ENCODE measurements around the gene BACE2.

- TF ChIP-seq ZBTB21 (CRISPR knock-in tag; IDR thresholded peaks at IDR 0.05) (no peak), E2F1 (CRISPR knock-in tag; IDR thresholded peaks at IDR 0.05) (no peak), ZNF263 (CRISPR knock-in tag; IDR thresholded peaks at IDR 0.05) (no peak), ZNF460 (CRISPR knock-in tag; IDR thresholded peaks at IDR 0.05; ENCODE audit: borderline replicate concordance) (no peak), HNF4G (IDR thresholded peaks at IDR 0.05; ENCODE audit: borderline replicate concordance, low read depth, low read length) (no peak), HNF4G (CRISPR knock-in tag; IDR thresholded peaks at IDR 0.05; ENCODE audit: borderline replicate concordance, low read depth) (no peak), ELF1 (CRISPR knock-in tag; IDR thresholded peaks at IDR 0.05) (no peak), GATAD2A (CRISPR knock-in tag; IDR thresholded peaks at IDR 0.05) (no peak), HDAC6 (IDR thresholded peaks at IDR 0.05; ENCODE audit: low read depth, low read length) (no peak), KLF6 (CRISPR knock-in tag; IDR thresholded peaks at IDR 0.05) (no peak), TCF12 (IDR thresholded peaks at IDR 0.05) (no peak), TCF12 (CRISPR knock-in tag; IDR thresholded peaks at IDR 0.05) (no peak), POLR2A (IDR thresholded peaks at IDR 0.05; ENCODE audit: insufficient read depth in 1 of 2, low read depth in 2 of 2, low read length in 2 of 2) (no peak), CBX1 (IDR thresholded peaks at IDR 0.05; ENCODE audit: low read depth) (no peak)
- TF ChIP-seq, protein P1, sequence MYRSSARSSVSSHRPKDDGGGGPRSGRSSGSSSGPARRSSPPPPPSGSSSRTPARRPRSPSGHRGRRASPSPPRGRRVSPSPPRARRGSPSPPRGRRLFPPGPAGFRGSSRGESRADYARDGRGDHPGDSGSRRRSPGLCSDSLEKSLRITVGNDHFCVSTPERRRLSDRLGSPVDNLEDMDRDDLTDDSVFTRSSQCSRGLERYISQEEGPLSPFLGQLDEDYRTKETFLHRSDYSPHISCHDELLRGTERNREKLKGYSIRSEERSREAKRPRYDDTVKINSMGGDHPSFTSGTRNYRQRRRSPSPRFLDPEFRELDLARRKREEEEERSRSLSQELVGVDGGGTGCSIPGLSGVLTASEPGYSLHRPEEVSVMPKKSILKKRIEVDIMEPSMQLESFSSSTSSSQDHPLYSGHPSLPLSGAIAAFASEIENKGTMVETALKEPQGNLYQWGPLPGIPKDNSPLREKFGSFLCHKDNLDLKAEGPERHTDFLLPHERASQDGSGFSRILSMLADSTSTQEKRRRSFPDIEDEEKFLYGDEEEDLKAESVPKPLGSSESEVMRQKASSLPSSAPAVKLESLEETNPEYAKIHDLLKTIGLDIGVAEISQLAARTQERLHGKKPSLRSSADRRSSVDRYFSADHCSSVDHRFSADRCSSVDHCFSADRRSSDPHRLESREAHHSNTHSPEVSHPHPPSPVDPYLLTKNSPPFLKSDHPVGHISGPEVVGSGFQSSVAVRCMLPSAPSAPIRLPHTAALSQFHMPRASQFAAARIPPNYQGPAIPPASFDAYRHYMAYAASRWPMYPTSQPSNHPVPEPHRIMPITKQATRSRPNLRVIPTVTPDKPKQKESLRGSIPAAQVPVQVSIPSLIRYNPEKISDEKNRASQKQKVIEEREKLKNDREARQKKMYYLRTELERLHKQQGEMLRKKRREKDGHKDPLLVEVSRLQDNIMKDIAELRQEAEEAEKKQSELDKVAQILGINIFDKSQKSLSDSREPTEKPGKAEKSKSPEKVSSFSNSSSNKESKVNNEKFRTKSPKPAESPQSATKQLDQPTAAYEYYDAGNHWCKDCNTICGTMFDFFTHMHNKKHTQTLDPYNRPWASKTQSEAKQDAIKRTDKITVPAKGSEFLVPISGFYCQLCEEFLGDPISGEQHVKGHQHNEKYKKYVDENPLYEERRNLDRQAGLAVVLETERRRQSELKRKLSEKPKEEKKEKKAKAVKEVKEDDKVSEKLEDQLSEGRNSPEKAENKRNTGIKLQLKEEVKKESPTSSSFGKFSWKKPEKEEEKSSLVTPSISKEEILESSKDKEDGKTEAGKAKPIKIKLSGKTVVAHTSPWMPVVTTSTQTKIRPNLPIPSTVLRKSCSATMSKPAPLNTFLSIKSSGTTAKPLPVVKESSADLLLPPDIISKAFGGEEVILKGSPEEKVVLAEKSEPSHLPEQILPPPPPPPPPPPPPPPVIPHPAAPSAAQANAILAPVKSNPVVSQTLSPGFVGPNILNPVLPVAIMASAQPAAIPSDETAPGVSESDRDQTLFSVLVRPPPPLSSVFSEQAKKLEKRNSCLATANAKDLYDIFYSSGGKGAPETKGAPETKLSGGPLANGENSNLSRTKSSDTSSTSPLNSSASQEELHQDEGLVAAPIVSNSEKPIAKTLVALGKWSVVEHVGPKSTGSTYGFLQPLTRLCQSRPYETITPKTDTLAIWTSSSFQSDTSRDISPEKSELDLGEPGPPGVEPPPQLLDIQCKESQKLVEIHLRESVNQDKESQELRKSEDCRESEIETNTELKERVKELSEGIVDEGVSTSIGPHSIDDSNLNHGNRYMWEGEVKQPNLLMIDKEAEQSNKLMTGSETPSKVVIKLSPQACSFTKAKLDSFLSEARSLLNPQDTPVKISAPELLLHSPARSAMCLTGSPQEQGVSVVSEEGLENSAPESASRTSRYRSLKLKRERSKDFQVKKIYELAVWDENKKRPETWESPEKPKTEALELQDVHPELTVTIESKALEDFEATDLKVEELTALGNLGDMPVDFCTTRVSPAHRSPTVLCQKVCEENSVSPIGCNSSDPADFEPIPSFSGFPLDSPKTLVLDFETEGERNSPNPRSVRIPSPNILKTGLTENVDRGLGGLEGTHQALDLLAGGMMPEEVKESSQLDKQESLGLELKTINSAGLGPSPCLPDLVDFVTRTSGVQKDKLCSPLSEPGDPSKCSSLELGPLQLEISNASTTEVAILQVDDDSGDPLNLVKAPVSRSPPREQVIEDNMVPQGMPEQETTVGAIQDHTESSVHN (CRISPR knock-in tag; IDR thresholded peaks at IDR 0.05) = no peak
- TF ChIP-seq, protein P2, sequence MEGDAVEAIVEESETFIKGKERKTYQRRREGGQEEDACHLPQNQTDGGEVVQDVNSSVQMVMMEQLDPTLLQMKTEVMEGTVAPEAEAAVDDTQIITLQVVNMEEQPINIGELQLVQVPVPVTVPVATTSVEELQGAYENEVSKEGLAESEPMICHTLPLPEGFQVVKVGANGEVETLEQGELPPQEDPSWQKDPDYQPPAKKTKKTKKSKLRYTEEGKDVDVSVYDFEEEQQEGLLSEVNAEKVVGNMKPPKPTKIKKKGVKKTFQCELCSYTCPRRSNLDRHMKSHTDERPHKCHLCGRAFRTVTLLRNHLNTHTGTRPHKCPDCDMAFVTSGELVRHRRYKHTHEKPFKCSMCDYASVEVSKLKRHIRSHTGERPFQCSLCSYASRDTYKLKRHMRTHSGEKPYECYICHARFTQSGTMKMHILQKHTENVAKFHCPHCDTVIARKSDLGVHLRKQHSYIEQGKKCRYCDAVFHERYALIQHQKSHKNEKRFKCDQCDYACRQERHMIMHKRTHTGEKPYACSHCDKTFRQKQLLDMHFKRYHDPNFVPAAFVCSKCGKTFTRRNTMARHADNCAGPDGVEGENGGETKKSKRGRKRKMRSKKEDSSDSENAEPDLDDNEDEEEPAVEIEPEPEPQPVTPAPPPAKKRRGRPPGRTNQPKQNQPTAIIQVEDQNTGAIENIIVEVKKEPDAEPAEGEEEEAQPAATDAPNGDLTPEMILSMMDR (CRISPR knock-in tag; IDR thresholded peaks at IDR 0.05) = no peak
These were observed 1.1 kb upstream of the BACE2 start for GRCh38 chr21:41166884-41167283.
